Measurements from ENCODE around the gene JPH4.

The JPH4 gene

GRCh38 chr14:23577710-23578392 lies 739 bp downstream of the JPH4 start:
- FAIRE-seq = no peak

GRCh38 chr14:23577004-23577681 lies 1.4 kb downstream of the JPH4 start:
- FAIRE-seq = no peak

GRCh38 chr14:23573384-23574015 lies 5.1 kb downstream of the JPH4 start:
- FAIRE-seq = no peak

- no peak for FAIRE-seq
Measured at GRCh38 chr14:23572836-23573235, 5.8 kb downstream of the JPH4 start.

- no peak for FAIRE-seq
Measured at GRCh38 chr14:23572524-23572828, 6.1 kb downstream of the JPH4 start.

GRCh38 chr14:23571701-23572523 lies 6.7 kb downstream of the JPH4 start:
- FAIRE-seq = no peak

GRCh38 chr14:23570806-23571483 lies 7.6 kb downstream of the JPH4 start:
- no peak for FAIRE-seq

- FAIRE-seq = no peak
Measured at GRCh38 chr14:23569443-23570151, 9.0 kb downstream of the JPH4 start.

- FAIRE-seq = no peak
Measured at GRCh38 chr14:23568600-23569331, 9.8 kb downstream of the JPH4 start.

GRCh38 chr14:23568021-23568599 lies 10.5 kb downstream of the JPH4 start:
- FAIRE-seq = no peak

- no peak for FAIRE-seq
Measured at GRCh38 chr14:23567186-23568020, 11.2 kb downstream of the JPH4 start, which contains the start of gene AP1G2. Gene AP1G2, minus strand, starts transcription at chr14:23567791. Its CDS starts 477 bp downstream, at chr14:23567314.

- no peak for FAIRE-seq
Measured at GRCh38 chr14:23566778-23567185, 11.8 kb downstream of the JPH4 start.

- no peak for FAIRE-seq
Measured at GRCh38 chr14:23566112-23566777, 12.3 kb downstream of the JPH4 start.

GRCh38 chr14:23565626-23566025 lies 13.0 kb downstream of the JPH4 start:
- FAIRE-seq = no peak

- FAIRE-seq = no peak
Measured at GRCh38 chr14:23564876-23565275, 13.7 kb downstream of the JPH4 start.

- FAIRE-seq = no peak
Measured at GRCh38 chr14:23564181-23564812, 14.3 kb downstream of the JPH4 start.

GRCh38 chr14:23563473-23564180 lies 15.0 kb downstream of the JPH4 start:
- FAIRE-seq = no peak

GRCh38 chr14:23562822-23563472 lies 15.6 kb downstream of the JPH4 start:
- FAIRE-seq = no peak

All from A204.1 (cell line).